Progenitor cell of endocrine pancreas (in vitro differentiated cells): Measurements from ENCODE around the gene SEMA3D. TPM values are rescaled to one million over a fixed set of nuclear protein-coding genes. Genes with fewer than 3 reads are reported as not detected.

ENCODE experiments used
- DNase-seq: peaks from one replicate; pipeline ENCODE4 v3.0.0; 2021; ENCODE audit warnings: low spot score; ENCODE audit not compliant: unreplicated experiment
- H3K27ac Mint-ChIP-seq: 2 replicates; pipeline ENCODE4 v1.8.0; 2021; ENCODE audit warnings: mild to moderate bottlenecking, moderate library complexity, mixed read lengths
- H3K27me3 Mint-ChIP-seq: 2 replicates; pipeline ENCODE4 v1.8.0; 2021; ENCODE audit warnings: mixed read lengths
- H3K36me3 Mint-ChIP-seq: 2 replicates; pipeline ENCODE4 v1.8.0; 2022; ENCODE audit warnings: mixed read lengths; ENCODE audit not compliant: insufficient read depth
- H3K4me1 Mint-ChIP-seq: 2 replicates; pipeline ENCODE4 v1.8.0; 2021; ENCODE audit warnings: low read depth, mixed read lengths
- H3K4me3 Mint-ChIP-seq: 2 replicates; pipeline ENCODE4 v1.8.0; 2021; ENCODE audit warnings: low read depth, mild to moderate bottlenecking, moderate library complexity, mixed read lengths
- H3K9me3 Mint-ChIP-seq: 2 replicates; pipeline ENCODE4 v1.8.0; 2021; ENCODE audit warnings: low read depth, mixed read lengths
- total RNA-seq: library from RNA; stranded (reverse); gene quantifications from 2 replicates; pipeline ENCODE4 v1.2.1, GENCODE V29; 2021
- TF ChIP-seq, protein P1 (sequence below): fragments of 200-600 bp; sonication (generic); IDR thresholded peaks from one replicate; pipeline ENCODE4 v1.5.0; 2021; ENCODE audit warnings: antibody characterized with exemption, mild to moderate bottlenecking; ENCODE audit not compliant: unreplicated experiment

SEMA3D gene
- total RNA-seq, 1 donor from 2014 or later = 27.9 TPM

DNA sequence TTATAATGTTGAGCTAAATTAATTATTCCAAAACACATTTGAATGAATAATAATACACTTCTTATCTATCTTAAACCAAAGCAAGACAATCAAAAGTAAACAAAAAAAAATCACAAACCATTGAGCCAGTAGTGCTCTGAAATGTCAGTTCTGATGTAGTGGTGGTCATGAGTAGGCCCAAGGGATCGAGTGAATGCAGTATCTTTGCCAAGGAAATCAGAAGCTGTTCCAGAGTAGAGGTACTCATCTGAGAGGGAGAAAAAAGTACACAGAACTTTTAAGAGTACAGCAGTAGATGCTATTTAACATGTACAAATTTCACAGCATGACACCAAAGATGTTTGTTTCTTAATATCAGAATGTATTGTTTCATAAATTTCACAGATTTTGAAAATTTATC, 121.5 kb downstream of the SEMA3D start:
- TF ChIP-seq, protein P1, sequence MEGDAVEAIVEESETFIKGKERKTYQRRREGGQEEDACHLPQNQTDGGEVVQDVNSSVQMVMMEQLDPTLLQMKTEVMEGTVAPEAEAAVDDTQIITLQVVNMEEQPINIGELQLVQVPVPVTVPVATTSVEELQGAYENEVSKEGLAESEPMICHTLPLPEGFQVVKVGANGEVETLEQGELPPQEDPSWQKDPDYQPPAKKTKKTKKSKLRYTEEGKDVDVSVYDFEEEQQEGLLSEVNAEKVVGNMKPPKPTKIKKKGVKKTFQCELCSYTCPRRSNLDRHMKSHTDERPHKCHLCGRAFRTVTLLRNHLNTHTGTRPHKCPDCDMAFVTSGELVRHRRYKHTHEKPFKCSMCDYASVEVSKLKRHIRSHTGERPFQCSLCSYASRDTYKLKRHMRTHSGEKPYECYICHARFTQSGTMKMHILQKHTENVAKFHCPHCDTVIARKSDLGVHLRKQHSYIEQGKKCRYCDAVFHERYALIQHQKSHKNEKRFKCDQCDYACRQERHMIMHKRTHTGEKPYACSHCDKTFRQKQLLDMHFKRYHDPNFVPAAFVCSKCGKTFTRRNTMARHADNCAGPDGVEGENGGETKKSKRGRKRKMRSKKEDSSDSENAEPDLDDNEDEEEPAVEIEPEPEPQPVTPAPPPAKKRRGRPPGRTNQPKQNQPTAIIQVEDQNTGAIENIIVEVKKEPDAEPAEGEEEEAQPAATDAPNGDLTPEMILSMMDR = no peak
- H3K4me3 Mint-ChIP-seq = no peak overlapping the region
- H3K27me3 Mint-ChIP-seq = no peaks in the 10 kb centered on the region
- H3K36me3 Mint-ChIP-seq = peaks cover 13% of the 10 kb centered on the region
- no peaks in the 10 kb centered on the region for H3K9me3 Mint-ChIP-seq
- H3K27ac Mint-ChIP-seq = peak overlapping the region; percentile 70
- peaks cover 35% of the 10 kb centered on the region for H3K4me1 Mint-ChIP-seq
- no peak for DNase-seq

DNA sequence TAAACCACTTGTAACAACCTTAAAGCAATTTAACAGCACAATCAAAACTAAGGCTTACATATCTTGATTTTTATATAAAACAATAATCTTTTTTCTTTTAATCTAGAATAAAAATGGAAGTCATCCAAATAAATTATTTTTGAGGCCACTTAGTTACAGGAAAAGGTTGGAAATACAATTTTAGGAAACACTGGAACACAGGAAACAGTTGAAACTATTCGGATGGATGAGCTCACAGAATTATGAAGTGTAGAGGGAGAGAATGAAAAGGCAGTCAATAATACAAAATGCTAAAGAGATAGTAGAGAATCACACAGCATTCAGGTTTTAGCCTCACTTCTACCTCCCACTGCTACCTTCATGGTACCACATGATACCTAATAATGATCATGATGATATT, 124.2 kb downstream of the SEMA3D start:
- DNase-seq = no peak
- Mint-ChIP-seq H3K4me3 (no peak overlapping the region), H3K36me3 (peaks cover 13% of the 10 kb centered on the region), H3K27ac (no peak overlapping the region), H3K9me3 (no peaks in the 10 kb centered on the region), H3K4me1 (peaks cover 26% of the 10 kb centered on the region), H3K27me3 (no peaks in the 10 kb centered on the region)
- TF ChIP-seq, protein P1 = no peak

DNA sequence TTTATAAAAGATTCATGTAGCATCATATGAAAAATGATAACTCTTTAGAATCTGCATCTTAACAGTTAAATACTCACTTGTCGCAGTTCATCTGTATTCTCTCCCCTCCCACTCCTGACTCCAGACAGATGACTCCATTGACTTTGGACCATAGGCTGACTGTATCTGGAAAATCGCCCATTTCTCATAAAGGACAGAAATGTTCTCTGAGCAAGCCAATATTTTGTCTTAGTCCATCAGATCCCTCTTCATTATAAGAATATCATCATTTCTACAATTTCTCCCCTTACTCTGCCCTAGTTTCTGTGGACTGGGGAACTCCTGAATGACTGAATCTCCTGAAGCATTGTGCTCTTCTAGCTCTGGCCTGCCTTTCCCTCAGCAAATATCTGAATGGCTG, 125.4 kb downstream of the SEMA3D start:
- H3K36me3 Mint-ChIP-seq = peaks cover 17% of the 10 kb centered on the region
- peaks cover 16% of the 10 kb centered on the region for H3K4me1 Mint-ChIP-seq
- H3K27me3 Mint-ChIP-seq = no peaks in the 10 kb centered on the region
- no peak overlapping the region for H3K4me3 Mint-ChIP-seq
- H3K9me3 Mint-ChIP-seq = peaks cover 3% of the 10 kb centered on the region
- H3K27ac Mint-ChIP-seq = no peak overlapping the region
- TF ChIP-seq, protein P1 = no peak
- no peak for DNase-seq

DNA sequence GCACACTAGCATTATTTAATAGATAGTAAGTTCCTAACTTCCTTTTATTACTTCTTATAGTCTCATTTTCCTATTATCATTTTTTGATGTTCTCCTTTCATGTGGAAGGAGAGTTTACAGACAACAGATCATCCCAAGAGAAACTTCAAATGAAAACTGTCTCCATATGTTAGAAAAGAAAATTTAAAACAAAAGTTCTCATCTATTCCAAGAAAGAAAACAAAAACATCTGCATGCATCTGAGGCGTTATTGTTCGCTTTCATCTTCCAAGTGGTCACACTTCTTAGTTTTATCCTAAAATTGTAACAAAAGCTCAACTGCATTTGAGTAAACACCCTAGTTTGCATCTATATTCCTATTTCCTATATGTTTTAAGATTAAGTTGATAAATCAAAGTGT, 126.2 kb downstream of the SEMA3D start:
- no peak overlapping the region for H3K4me3 Mint-ChIP-seq
- peaks cover 17% of the 10 kb centered on the region for H3K36me3 Mint-ChIP-seq
- DNase-seq = no peak
- no peak overlapping the region for H3K27ac Mint-ChIP-seq
- no peaks in the 10 kb centered on the region for H3K27me3 Mint-ChIP-seq
- peaks cover 8% of the 10 kb centered on the region for H3K4me1 Mint-ChIP-seq
- TF ChIP-seq, protein P1 = no peak
- peaks cover 3% of the 10 kb centered on the region for H3K9me3 Mint-ChIP-seq

DNA sequence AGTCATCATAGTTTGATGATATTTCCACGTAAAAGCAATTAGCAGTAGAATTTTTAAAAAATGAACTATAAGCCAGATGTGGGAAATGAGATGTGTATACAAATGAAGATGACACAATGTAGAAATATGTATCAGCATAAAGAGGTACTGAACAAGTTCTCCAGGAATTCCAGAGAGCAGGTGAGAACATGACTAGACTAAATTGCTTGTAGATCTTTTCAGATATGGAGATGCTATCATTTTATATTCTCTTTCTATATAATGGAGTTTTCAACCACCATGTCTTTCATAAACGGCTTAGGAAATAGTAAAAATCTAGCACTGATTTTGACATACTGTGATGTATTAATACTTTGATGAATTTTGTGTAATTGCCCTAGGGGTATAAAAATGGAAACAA, 130.9 kb downstream of the SEMA3D start:
- no peak overlapping the region for H3K4me3 Mint-ChIP-seq
- H3K4me1 Mint-ChIP-seq = peaks cover 5% of the 10 kb centered on the region
- no peak overlapping the region for H3K27ac Mint-ChIP-seq
- H3K27me3 Mint-ChIP-seq = no peaks in the 10 kb centered on the region
- TF ChIP-seq, protein P1 = no peak
- peaks cover 7% of the 10 kb centered on the region for H3K9me3 Mint-ChIP-seq
- no peak for DNase-seq
- H3K36me3 Mint-ChIP-seq = peaks cover 13% of the 10 kb centered on the region
